ENCODE data around the gene HIF3A.

HIF3A gene

GRCh38 chr19:46279177-46279576 lies 17.7 kb upstream of the HIF3A start:
- FAIRE-seq (no peak), DNase-seq (ENCODE audit: insufficient read length, low spot score) (no peak)
- TF ChIP-seq POLR2A (IDR thresholded peaks at IDR 0.05; ENCODE audit: low read depth, low read length): no peak

DNA sequence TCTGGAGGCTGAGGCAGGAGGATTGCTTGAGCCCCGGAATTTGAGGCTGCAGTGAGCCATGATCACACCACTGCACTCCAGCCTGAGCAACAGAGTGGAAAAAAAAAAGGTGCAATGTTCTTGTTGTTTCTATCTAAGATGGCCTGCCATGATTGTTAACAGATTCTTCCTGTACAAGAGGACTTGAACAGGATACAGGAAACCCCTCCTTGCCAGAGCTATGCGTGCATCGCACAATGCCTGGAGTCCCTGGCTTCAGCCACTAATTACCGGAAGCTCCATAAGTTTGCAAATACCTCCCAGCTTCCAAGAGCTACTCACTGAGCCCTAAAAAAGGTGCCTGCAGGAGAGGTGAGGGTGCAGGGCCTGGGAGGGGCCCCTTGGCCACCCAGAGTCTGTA lies 13.1 kb upstream of the HIF3A start:
- FAIRE-seq (no peak), DNase-seq (ENCODE audit: insufficient read length, low spot score) (no peak)
- TF ChIP-seq POLR2A (IDR thresholded peaks at IDR 0.05; ENCODE audit: low read depth, low read length): no peak

- FAIRE-seq (no peak), DNase-seq (ENCODE audit: insufficient read length, low spot score) (no peak)
- no peak for TF ChIP-seq POLR2A (IDR thresholded peaks at IDR 0.05; ENCODE audit: low read depth, low read length)
Observed at GRCh38 chr19:46284635-46285034, 12.2 kb upstream of the HIF3A start.

DNA sequence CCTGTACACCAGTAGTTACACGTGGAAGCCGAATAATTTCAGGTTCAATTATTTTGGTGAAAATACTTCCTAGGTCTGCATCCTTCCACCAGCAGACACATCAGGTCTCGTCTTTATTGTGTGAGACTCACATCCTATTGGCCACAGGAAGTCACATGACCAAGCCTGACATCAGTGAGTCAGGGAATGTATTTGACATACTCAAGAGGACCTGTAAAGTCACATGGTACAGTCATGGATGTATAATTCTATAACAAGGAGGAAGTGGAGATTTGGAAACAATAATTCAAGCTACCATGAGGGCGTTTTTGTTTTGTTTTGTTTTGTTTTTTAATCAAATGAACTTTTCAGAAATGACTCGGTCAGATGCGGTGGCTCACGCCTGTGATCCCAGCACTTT lies 9.3 kb upstream of the HIF3A start:
- TF ChIP-seq POLR2A (IDR thresholded peaks at IDR 0.05; ENCODE audit: low read depth, low read length): no peak
- FAIRE-seq: no peak
- no peak for DNase-seq (ENCODE audit: insufficient read length, low spot score)

- peak; percentile 65 for DNase-seq (ENCODE audit: insufficient read length, low spot score)
- TF ChIP-seq POLR2A (IDR thresholded peaks at IDR 0.05; ENCODE audit: low read depth, low read length): no peak
- FAIRE-seq: peak; percentile 92
Observed at GRCh38 chr19:46288896-46289588, 7.8 kb upstream of the HIF3A start.

DNA sequence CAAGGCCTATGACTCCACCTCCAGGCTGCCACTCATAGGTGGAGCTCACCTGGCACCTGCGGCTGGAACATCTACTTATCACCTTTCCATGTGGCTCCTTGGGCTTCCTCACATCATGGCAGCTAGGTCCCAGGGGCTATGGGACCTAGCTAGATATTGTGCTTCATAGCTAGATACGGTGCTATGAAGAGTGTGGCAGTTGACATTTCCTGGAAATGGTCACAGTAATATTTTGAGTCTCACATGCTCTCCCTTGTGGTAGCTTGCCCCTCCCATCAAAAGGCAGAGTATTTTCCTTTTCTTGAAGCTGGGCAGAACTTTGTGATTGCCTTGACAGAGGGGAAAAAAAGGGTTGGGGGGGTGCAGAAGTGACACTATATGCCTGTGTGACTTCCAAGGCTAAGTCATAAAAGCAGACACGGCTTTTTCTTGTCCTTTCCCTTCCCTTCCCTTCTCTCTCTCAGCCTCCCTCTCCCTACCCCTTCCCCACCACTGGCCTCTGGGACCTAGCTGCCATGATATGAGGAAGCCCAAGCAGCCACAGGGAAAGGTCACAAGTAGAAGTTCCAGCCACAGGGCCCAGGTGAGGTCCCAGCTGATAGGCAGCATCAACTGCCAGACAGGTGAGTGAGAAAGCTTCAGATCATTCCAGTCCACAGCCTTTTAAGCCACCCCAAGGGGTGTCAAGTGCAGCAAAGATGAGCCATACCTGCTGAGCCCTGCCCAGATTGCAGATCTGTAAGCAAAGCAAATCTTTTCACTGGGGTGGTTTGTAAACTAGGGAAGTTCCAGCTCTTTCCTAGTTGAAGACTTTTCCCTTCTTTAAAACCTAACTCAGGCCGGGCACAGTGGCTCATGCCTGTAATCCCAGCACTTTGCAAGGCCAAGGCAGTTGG lies 6.9 kb upstream of the HIF3A start:
- DNase-seq (ENCODE audit: insufficient read length, low spot score) (no peak), FAIRE-seq (no peak)
- no peak for TF ChIP-seq POLR2A (IDR thresholded peaks at IDR 0.05; ENCODE audit: low read depth, low read length)

DNA sequence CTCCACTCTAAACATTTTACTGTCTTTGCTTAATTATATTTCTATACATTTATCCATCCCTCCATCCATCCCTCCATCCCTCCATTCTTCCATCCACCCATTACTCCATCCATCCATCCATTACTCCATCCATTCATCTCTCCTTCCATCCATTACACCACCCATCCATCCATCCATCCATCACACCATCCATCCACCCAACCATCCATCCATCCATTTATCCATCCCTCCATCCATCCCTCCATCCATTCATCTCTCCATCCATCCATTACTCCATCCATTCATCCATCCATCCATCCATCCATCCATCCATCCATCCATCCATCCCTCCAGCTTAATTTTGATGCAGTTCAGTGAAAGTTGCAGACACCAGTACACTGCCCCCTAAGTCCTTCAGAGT lies 5.0 kb upstream of the HIF3A start:
- no peak for TF ChIP-seq POLR2A (IDR thresholded peaks at IDR 0.05; ENCODE audit: low read depth, low read length)
- FAIRE-seq (no peak), DNase-seq (ENCODE audit: insufficient read length, low spot score) (no peak)

- FAIRE-seq: no peak
- TF ChIP-seq POLR2A (IDR thresholded peaks at IDR 0.05; ENCODE audit: low read depth, low read length): no peak
Observed at GRCh38 chr19:46294494-46294893, 2.3 kb upstream of the HIF3A start.

DNA sequence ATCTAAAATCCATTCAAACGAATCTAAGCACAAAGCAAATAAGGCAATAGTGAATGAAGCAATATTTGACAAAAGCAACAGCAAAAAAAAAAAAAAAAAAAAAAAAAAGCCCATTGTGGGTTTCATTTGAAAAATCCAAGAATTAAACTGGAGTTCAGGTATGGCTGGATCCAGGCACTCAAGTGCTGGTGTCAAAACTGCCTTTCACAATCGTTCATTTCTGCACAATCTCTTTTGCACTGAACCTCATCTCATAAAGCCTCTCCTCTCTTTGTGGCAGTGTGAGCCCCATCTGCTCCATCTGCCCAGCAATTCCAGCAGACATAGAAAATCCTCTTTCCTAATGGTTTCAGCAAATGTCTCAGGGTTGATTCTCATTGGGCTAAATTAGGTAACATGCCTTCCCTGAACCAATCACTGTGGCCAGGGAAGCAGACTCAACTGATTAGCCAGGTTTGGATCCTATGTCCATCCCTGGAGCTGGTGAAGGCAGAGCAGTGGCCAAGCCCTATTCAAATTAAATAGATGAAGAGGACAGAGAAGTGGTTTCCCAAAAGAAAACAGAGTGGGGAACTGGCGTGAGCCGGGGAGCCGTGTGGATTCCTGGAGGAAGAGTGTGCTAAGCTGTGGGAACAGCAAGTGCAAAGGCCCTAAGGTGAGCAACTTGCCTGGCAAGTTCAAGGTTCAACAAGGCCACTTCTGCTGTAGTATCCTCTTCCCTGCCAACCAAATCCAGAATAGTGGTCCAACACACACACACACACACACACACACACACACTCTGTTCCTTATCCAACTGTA lies 1.2 kb upstream of the HIF3A start:
- no peak for TF ChIP-seq POLR2A (IDR thresholded peaks at IDR 0.05; ENCODE audit: low read depth, low read length)
- DNase-seq (ENCODE audit: insufficient read length, low spot score): no peak
- FAIRE-seq: no peak

More at GRCh38 chr19:46294494-46294893, 2.3 kb upstream of the HIF3A start:
- no peak for DNase-seq (ENCODE audit: insufficient read length, low spot score)

DNA sequence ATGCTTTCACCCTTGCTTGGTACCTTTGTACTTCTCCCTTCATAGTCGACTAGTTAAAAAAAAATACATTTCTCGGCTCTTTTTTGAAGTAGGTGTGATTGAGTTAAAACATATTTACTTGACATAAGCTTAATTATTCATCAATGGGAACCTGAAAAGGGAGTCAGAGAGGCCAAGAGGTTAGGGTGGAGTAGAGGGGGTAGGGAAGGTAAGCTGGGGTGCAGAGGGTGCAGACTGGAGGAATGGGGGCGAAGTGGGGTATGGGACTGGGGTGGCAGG lies 701 bp upstream of the HIF3A start:
- no peak for TF ChIP-seq POLR2A (IDR thresholded peaks at IDR 0.05; ENCODE audit: low read depth, low read length)
- no peak for FAIRE-seq
- no peak for DNase-seq (ENCODE audit: insufficient read length, low spot score)

DNA sequence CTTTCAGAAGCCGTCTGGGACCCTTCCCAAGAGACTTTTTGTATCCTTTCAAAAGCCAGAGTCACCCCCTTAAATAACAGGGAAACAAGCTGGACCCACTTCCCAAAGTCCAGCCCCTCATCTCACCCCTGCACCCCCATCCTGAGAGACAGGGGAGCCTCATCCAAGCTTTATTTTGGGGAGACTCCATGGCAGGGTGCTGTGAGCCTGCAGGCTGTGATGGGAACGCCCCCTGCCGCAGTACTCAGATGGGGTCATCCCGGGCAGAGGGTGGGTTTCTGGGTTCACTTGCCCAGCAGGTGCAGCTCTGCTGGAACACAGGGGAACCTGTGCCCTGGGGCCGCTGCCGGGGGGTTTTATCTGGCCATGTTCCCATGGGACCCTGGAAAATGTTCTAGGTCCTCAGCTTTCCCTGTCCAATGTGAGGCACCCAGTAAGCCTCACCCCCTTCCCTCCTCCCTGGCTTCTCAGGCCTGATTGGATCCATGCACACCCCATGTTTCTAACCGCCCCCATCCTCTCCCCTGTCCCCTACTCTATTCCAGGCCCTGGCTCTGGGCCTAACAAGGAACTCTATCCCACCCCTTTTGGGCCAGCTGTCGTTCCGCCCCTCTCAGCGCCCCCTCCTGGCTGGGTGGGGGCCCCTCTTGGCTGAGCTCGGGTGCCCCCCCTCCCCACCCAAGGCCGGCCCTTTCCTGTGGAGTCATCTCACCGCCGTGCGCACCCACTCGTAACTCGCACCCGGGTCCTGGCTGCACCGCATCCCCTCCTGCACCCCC lies 1.0 kb downstream of the HIF3A start:
- FAIRE-seq (no peak), DNase-seq (ENCODE audit: insufficient read length, low spot score) (no peak)
- no peak for TF ChIP-seq POLR2A (IDR thresholded peaks at IDR 0.05; ENCODE audit: low read depth, low read length)

DNA sequence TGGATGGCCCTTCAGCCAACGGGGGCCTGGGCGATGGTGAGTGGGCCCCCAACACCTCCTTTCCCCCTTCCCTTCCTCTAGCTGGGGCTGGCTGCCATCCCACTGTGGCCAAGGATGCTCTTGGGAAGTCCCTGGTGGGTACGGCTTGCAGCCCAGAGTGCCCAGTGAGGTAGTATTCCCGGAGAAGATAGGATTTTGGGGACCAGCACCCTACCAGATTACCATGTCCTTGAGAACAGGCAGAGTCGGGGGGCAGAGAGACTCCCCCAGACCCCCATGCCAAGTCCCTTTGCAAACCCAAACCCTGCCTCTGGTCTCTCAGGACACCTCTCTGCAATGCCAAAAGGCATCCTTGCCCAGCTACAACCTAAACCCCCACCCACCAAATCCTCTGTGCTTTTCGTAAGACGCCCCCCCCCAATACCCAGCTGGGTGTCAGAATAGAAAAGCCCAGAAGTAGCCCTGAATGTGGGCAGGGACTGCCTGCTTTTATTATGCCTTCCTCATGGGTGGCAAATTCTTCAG lies 1.7 kb downstream of the HIF3A start:
- DNase-seq (ENCODE audit: insufficient read length, low spot score) (no peak), FAIRE-seq (no peak)
- no peak for TF ChIP-seq POLR2A (IDR thresholded peaks at IDR 0.05; ENCODE audit: low read depth, low read length)

- TF ChIP-seq POLR2A (IDR thresholded peaks at IDR 0.05; ENCODE audit: low read depth, low read length): no peak
- peak; percentile 38 for FAIRE-seq
- DNase-seq (ENCODE audit: insufficient read length, low spot score): peak; percentile 56
Observed at GRCh38 chr19:46299004-46299509, 2.2 kb downstream of the HIF3A start.

Data from H54 (cell line).